ENCODE data around the gene PPME1. TPM values are rescaled to one million over a fixed set of nuclear protein-coding genes. Genes with fewer than 3 reads are reported as not detected.

The PPME1 gene
- total RNA-seq, 1 experiment from 2014 or later: 66.2 TPM

DNA sequence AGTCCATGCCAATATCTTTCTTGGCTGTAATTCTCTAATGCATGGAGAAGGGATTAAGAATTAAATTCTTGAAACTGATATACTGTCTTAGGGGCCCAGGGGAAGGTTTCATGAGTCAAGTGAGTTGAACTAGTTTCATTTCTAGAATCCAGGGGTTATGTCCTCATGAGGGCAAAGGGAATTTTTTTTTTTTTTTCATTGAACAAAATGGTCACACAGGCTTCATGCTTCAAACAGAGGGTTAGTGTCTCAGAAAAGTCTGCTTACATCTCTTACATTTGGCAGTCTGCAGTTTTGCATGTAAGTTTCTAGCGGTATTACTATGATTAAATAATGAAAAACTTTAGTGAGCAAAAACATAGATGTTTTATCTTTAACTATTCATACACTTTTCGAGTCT, 32.9 kb downstream of the PPME1 start:
- ChIA-PET CTCF (no interaction called here), POLR2A (ENCODE audit: unreplicated experiment) (no interaction called here)
- H3K9me2 ChIP-seq (replicated peaks; ENCODE audit: low read length): no peaks in the 10 kb centered on the region
- TF ChIP-seq EZH2 (IDR thresholded peaks at IDR 0.05; ENCODE audit: low read length, unreplicated experiment) (no peak), EZH2phosphoT487 (IDR thresholded peaks at IDR 0.05; ENCODE audit: borderline replicate concordance, low read length) (no peak)
- TF ChIP-seq, protein P1, sequence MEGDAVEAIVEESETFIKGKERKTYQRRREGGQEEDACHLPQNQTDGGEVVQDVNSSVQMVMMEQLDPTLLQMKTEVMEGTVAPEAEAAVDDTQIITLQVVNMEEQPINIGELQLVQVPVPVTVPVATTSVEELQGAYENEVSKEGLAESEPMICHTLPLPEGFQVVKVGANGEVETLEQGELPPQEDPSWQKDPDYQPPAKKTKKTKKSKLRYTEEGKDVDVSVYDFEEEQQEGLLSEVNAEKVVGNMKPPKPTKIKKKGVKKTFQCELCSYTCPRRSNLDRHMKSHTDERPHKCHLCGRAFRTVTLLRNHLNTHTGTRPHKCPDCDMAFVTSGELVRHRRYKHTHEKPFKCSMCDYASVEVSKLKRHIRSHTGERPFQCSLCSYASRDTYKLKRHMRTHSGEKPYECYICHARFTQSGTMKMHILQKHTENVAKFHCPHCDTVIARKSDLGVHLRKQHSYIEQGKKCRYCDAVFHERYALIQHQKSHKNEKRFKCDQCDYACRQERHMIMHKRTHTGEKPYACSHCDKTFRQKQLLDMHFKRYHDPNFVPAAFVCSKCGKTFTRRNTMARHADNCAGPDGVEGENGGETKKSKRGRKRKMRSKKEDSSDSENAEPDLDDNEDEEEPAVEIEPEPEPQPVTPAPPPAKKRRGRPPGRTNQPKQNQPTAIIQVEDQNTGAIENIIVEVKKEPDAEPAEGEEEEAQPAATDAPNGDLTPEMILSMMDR (conservative IDR thresholded peaks at IDR 0.05; ENCODE audit: low read depth, low read length): no peak
- H3F3A ChIP-seq (ENCODE audit: low read length, unreplicated experiment): no peaks in the 10 kb centered on the region
- H3K4me1 ChIP-seq (ENCODE audit: insufficient read depth, low read length): no peaks in the 10 kb centered on the region
- H3K36me3 ChIP-seq (ENCODE audit: low read depth, low read length): peaks cover 22% of the 10 kb centered on the region; the same call in 1 of the 2 replicates
- no TSS peak for BruUV-seq (replicated peaks)
- intact Hi-C loops (cut with micrococcal nuclease): no loop called here
- H2AFZ ChIP-seq (ENCODE audit: low read length): no peak overlapping the region
- no peak for ATAC-seq
- no peaks in the 10 kb centered on the region for H4K20me1 ChIP-seq (ENCODE audit: low read length)
- DNase-seq: no peak
- H3K9ac ChIP-seq (ENCODE audit: low read length): no peak overlapping the region
- no peaks in the 10 kb centered on the region for H3K9me3 ChIP-seq (ENCODE audit: low read length)
- H3K79me2 ChIP-seq (ENCODE audit: low read length): 0 out of 2 replicates have a peak, but pooled peaks cover 4% of the 10 kb centered on the region
- H3K4me2 ChIP-seq (ENCODE audit: low read length): no peak overlapping the region
- H3K27ac ChIP-seq (ENCODE audit: low read length): no peak overlapping the region
- H3K4me3 ChIP-seq (ENCODE audit: low read length): no peak overlapping the region
- H3K27me3 ChIP-seq (ENCODE audit: low read length): no peaks in the 10 kb centered on the region

DNA sequence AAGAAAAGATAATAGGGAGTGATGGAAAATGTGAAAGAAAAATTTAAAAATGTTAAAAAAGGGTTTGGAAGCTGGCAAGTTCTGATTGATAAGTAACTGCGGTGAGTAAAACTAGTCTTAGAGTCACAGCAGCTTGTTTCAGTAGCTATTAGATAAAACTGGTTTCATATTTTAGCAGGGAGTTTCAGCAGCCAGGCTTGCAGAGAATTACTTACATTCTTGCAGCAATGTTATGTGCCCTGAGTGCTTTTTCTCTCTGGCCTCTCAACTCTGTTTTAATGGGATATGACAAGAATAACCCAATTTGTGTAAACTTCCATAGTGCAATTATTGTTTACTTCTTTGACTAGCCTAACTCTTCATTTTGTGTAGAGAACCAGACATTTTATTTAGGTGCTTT, 33.6 kb downstream of the PPME1 start:
- Histone ChIP-seq H3K4me3 (ENCODE audit: low read length) (no peak overlapping the region), H3K9ac (ENCODE audit: low read length) (no peak overlapping the region), H3K27me3 (ENCODE audit: low read length) (no peaks in the 10 kb centered on the region), H3K36me3 (ENCODE audit: low read depth, low read length) (peaks cover 28% of the 10 kb centered on the region; the same call in 1 of the 2 replicates), H3F3A (ENCODE audit: low read length, unreplicated experiment) (no peaks in the 10 kb centered on the region), H3K27ac (ENCODE audit: low read length) (no peak overlapping the region), H2AFZ (ENCODE audit: low read length) (no peak overlapping the region), H3K9me2 (replicated peaks; ENCODE audit: low read length) (no peaks in the 10 kb centered on the region), H3K9me3 (ENCODE audit: low read length) (no peaks in the 10 kb centered on the region), H3K79me2 (ENCODE audit: low read length) (no peaks in the 10 kb centered on the region), H3K4me1 (ENCODE audit: insufficient read depth, low read length) (no peaks in the 10 kb centered on the region), H3K4me2 (ENCODE audit: low read length) (no peak overlapping the region), H4K20me1 (ENCODE audit: low read length) (no peaks in the 10 kb centered on the region)
- BruUV-seq (replicated peaks): TSS peak; percentile 14
- ChIA-PET CTCF (no interaction called here), POLR2A (ENCODE audit: unreplicated experiment) (no interaction called here)
- ATAC-seq (no peak), DNase-seq (no peak)
- intact Hi-C loops (cut with micrococcal nuclease): no loop called here
- TF ChIP-seq, protein P1 (conservative IDR thresholded peaks at IDR 0.05; ENCODE audit: low read depth, low read length): no peak
- TF ChIP-seq EZH2 (IDR thresholded peaks at IDR 0.05; ENCODE audit: low read length, unreplicated experiment): no peak
- no peak for TF ChIP-seq EZH2phosphoT487 (IDR thresholded peaks at IDR 0.05; ENCODE audit: borderline replicate concordance, low read length)

DNA sequence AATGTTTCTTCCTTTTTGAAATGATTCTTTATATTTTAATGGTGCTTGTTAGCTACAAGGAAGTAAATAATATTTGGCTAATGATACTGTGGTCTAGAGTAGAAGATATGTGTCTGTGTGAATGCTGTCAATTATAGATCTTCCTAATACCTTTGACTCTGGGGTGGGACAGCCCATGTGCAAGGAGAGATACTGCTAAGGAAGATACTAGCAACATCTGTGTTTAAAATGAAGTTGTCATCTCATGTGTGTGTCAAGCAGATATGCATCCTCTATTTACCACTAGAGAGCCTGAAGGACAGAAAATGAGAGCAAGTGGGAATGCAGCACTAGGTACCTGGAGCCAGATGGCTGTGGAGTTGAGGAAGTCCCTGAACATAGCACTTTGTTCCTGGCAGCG, 34.1 kb downstream of the PPME1 start:
- H3K9me2 ChIP-seq (replicated peaks; ENCODE audit: low read length): no peaks in the 10 kb centered on the region
- no peaks in the 10 kb centered on the region for H3K4me1 ChIP-seq (ENCODE audit: insufficient read depth, low read length)
- ChIA-PET CTCF (no interaction called here), POLR2A (ENCODE audit: unreplicated experiment) (no interaction called here)
- H3K36me3 ChIP-seq (ENCODE audit: low read depth, low read length): peaks cover 31% of the 10 kb centered on the region; the same call in 1 of the 2 replicates
- no peak overlapping the region for H3K4me3 ChIP-seq (ENCODE audit: low read length)
- no peaks in the 10 kb centered on the region for H3F3A ChIP-seq (ENCODE audit: low read length, unreplicated experiment)
- no peak overlapping the region for H3K4me2 ChIP-seq (ENCODE audit: low read length)
- intact Hi-C loops (cut with micrococcal nuclease): no loop called here
- no peaks in the 10 kb centered on the region for H3K79me2 ChIP-seq (ENCODE audit: low read length)
- H3K27ac ChIP-seq (ENCODE audit: low read length): no peak overlapping the region
- TF ChIP-seq, protein P1 (conservative IDR thresholded peaks at IDR 0.05; ENCODE audit: low read depth, low read length): no peak
- TF ChIP-seq EZH2phosphoT487 (IDR thresholded peaks at IDR 0.05; ENCODE audit: borderline replicate concordance, low read length) (no peak), EZH2 (IDR thresholded peaks at IDR 0.05; ENCODE audit: low read length, unreplicated experiment) (no peak)
- BruUV-seq (replicated peaks): no TSS peak
- H3K27me3 ChIP-seq (ENCODE audit: low read length): no peaks in the 10 kb centered on the region
- no peaks in the 10 kb centered on the region for H3K9me3 ChIP-seq (ENCODE audit: low read length)
- ATAC-seq: no peak
- no peak overlapping the region for H2AFZ ChIP-seq (ENCODE audit: low read length)
- DNase-seq: no peak
- no peak overlapping the region for H3K9ac ChIP-seq (ENCODE audit: low read length)
- no peaks in the 10 kb centered on the region for H4K20me1 ChIP-seq (ENCODE audit: low read length)

Measured in PC-3 (cell line).